GM10248 (cell line): ENCODE measurements around the gene ERI3.

Experiments used
- CTCF ChIA-PET: fragments of 300-600 bp; sonication (Branson Sonifier 250); formaldehyde crosslinking; extraction: SDS; loops from one replicate; lab custom pipeline; 2021; ENCODE audit warnings: antibody characterized with exemption; lab: Yijun Ruan, JAX
- POLR2A ChIA-PET: fragments of 350-650 bp; sonication (Branson Sonifier 250); formaldehyde crosslinking; extraction: SDS; loops from one replicate; lab custom pipeline; 2020; ENCODE audit warnings: antibody characterized with exemption; lab: Yijun Ruan, JAX
- DNase-seq: peaks from one replicate; pipeline ENCODE4 v3.0.0; 2012; ENCODE audit errors: extremely low spot score
- TF ChIP-seq, protein P1 (sequence below): IDR thresholded peaks from 2 replicates; pipeline ENCODE4 v1.5.1; 2012; ENCODE audit warnings: mild to moderate bottlenecking, low read depth; ENCODE audit errors: extremely low read depth, missing control alignments, control extremely low read depth

Gene ERI3

DNA sequence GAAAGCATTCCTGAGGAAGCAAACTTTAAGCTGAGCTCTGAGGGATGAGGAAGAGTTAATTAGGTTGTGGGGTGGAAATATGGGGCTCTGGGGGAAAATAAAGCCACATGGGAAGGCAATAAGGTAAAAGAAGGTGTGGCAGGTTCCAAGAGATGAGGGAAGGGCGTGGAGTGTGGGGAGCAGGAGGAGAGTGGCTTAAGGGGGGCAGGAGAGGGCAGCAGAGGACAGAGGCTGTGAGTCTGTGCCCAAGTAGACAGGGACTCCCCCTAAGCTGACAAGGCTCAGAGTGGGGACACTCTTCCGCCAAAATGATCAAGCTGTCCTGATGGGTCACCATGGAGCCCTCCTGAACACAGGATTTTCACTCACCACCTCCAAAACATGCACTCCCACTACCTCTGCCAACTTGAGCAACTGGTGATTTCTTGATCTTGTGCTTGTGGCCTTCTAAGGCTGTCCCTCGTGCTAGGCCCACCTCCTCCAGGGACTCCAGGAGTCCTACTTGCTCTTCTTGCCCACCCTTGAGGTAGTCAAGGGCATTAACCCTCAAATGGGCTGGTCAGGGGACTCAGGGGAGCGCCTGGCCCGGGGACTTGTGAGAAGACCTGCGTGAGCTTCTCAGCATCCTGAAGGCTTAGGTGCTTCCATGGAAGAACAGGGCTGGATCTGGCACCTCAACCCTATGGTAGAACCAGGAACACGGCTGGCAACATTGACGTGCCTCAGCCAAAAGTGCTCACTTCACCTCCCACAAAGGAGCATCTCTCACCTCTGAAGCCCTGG is 118.4 kb downstream of the ERI3 start:
- TF ChIP-seq, protein P1, sequence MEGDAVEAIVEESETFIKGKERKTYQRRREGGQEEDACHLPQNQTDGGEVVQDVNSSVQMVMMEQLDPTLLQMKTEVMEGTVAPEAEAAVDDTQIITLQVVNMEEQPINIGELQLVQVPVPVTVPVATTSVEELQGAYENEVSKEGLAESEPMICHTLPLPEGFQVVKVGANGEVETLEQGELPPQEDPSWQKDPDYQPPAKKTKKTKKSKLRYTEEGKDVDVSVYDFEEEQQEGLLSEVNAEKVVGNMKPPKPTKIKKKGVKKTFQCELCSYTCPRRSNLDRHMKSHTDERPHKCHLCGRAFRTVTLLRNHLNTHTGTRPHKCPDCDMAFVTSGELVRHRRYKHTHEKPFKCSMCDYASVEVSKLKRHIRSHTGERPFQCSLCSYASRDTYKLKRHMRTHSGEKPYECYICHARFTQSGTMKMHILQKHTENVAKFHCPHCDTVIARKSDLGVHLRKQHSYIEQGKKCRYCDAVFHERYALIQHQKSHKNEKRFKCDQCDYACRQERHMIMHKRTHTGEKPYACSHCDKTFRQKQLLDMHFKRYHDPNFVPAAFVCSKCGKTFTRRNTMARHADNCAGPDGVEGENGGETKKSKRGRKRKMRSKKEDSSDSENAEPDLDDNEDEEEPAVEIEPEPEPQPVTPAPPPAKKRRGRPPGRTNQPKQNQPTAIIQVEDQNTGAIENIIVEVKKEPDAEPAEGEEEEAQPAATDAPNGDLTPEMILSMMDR, result no peak
- ChIA-PET CTCF (interaction anchor here (1.2 to 9.2 kb wide), 5 partner anchors 11 to 335 kb away, joined by 3 to 72 read pairs (median 3); no protein-coding TSS in a partner anchor), POLR2A (no interaction called here)
- DNase-seq, result no peak

DNA sequence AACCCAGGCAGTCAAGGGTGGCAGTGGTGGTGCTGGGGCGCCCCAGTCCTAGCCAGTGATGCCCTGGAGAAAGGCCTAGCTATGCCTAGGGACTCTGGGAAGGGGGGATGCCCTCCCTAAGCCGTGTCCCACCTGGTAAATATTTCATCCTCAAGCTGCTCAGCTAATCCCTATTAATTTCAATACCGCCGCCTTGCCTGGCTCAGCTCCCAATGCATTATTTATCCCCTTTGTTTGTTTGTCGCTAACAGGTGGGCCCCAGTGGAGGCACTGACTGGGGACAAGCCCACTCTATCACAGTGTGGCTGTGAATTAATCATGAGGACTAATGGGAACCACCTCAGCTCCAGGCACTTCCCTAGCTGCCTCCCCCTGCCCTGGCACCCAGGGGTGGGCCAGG is 119.2 kb downstream of the ERI3 start:
- POLR2A ChIA-PET, result no interaction called here
- no peak for DNase-seq
- TF ChIP-seq, protein P1, result no peak
- CTCF ChIA-PET, result interaction anchor here (1.4 to 9.2 kb wide), 4 partner anchors 10 to 117 kb away, joined by 3 to 72 read pairs (median 6); no protein-coding TSS in a partner anchor

DNA sequence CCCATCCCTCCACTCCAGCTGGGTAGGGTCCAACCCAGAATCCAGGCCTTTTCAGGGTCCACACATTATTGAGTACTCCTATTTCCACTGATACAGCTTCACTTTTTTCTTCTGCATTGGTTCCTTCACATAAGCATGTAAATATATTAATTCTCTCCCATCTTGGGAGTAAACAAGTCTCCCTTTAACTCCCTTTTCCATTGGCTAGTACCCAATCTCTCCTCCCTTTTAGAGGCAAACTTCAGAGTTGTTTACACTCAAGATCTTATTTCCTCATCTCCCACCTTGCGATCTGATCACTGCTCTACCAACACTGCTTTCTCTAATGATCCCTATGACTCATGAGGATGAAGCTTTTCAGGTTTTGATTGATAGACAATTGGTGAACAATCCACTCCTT is 121.5 kb downstream of the ERI3 start:
- POLR2A ChIA-PET, result no interaction called here

DNA sequence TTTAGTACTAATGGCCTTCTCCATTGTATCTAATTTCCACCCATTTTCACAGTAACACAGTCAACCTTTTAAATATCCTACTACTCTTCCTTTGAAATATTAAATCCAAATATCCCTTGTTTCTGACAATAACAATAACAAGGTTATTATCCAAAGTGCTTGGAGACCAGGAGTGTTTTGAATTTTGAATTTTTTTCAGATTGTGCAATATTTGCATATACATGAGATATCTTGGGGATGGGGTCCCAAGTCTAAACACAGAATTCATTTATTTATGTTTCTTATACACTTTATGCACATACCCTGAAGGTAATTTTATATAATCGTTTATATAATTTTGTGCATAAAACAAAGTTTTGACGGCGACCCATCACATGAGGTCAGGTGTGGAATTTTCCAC is 124.3 kb downstream of the ERI3 start:
- POLR2A ChIA-PET, result no interaction called here
- TF ChIP-seq, protein P1, result no peak
- DNase-seq, result no peak
- CTCF ChIA-PET, result no interaction called here

More for the DNA sequence above, 121.5 kb downstream of the ERI3 start:
- CTCF ChIA-PET, result interaction anchor here (1.1 to 9.2 kb wide), 3 partner anchors 8 to 15 kb away, joined by 4 to 72 read pairs (median 8); no protein-coding TSS in a partner anchor
- no peak for DNase-seq
- TF ChIP-seq, protein P1, result no peak

DNA sequence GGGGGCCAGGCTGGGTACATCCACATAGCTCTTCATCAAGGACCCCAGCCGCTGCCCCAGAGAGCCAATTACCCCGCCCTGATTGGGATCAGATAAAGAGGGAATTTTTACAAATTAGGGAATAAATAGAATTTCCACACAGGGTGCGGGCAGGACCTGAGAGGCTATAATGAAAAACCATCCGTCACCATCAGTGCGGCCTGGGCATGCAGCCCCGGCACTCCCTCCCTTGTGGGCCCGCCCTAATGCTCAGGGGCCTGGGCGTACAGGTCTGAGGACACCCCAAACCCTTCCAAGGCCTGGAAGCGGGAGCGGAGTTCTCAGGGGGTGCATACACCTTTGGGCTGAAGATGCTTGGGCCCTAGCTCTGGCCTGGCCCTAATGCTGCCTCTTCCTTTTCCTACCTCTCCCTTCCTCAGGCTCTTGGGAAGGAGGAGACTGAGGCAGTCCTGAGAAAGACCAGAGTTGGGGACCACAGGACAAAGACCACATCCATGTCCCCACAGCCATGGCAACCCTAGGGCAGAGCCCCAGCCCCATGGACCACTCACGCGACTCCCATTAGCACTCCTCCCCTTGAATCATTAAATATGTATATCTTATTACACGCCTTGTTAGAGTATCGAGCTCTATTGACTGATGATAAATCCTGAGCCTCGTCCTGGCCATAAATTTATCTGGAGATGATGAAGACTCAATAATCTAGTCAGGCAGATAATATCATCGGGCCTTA is 125.5 kb downstream of the ERI3 start:
- TF ChIP-seq, protein P1, result no peak
- ChIA-PET CTCF (interaction anchor here (0.7 to 2.8 kb wide), 5 partner anchors 8 to 366 kb away, joined by 3 to 10 read pairs (median 3); no protein-coding TSS in a partner anchor), POLR2A (no interaction called here)
- DNase-seq, result no peak

DNA sequence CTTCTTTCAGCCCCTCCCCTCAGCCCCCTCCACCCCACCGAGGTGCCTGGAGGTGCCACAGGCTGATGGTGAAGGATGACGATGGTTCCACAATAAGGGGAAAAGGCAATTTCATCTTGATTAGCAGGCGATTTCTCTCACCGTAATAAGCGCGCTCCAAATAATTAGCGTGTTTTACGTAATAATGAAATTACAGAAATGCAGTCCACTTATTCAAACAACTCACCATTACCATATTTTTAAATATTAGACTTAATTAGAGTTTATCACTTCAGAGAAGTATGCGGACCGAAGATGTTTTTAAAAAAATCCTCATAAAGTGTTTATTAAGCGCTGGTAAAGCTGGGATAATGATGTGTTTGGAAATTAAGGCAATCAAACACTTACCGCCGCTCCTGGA is 126.8 kb downstream of the ERI3 start:
- TF ChIP-seq, protein P1, result no peak
- POLR2A ChIA-PET, result no interaction called here
- DNase-seq, result no peak
- CTCF ChIA-PET, result interaction anchor here (1.0 to 2.8 kb wide), 2 partner anchors 11 to 46 kb away, joined by 4 to 10 read pairs; no protein-coding TSS in a partner anchor
